HG02623 (cell line): Measurements from ENCODE around the gene PIP5K1C.
"Not testable (repeated sequence)": the region's sequence is repeated elsewhere in the genome, so short reads cannot be mapped to it uniquely, and the experiment has no call there.

Source experiments
- ATAC-seq: cut with Tn5 transposase; IDR thresholded peaks from one replicate; pipeline ENCODE4 v1.9.1; 2021; ENCODE audit warnings: moderate library complexity; ENCODE audit not compliant: unreplicated experiment

PIP5K1C gene

GRCh38 chr19:3603121-3603811, 97.0 kb downstream of the PIP5K1C start:
- ATAC-seq, result no peak

- no peak for ATAC-seq
Observed at GRCh38 chr19:3601021-3601420, 99.2 kb downstream of the PIP5K1C start.

- no peak for ATAC-seq
Observed at GRCh38 chr19:3599776-3600187, 100.5 kb downstream of the PIP5K1C start.

- ATAC-seq, result no peak
Observed at GRCh38 chr19:3595521-3596061, 104.7 kb downstream of the PIP5K1C start.

- no peak for ATAC-seq
Observed at GRCh38 chr19:3593156-3593555, 107.1 kb downstream of the PIP5K1C start.

- no peak for ATAC-seq
Observed at GRCh38 chr19:3591876-3592613, 108.2 kb downstream of the PIP5K1C start.

- no peak for ATAC-seq
Observed at GRCh38 chr19:3590991-3591659, 109.1 kb downstream of the PIP5K1C start.

GRCh38 chr19:3589949-3590348, 110.3 kb downstream of the PIP5K1C start:
- ATAC-seq, result no peak

GRCh38 chr19:3589439-3589838, 110.8 kb downstream of the PIP5K1C start:
- ATAC-seq, result no peak

- no peak for ATAC-seq
Observed at GRCh38 chr19:3586707-3587346, 113.4 kb downstream of the PIP5K1C start.

GRCh38 chr19:3586127-3586626, 114.1 kb downstream of the PIP5K1C start:
- ATAC-seq, result no peak

GRCh38 chr19:3585301-3586126, 114.8 kb downstream of the PIP5K1C start, which contains the start of gene GIPC3:
GIPC3 (plus strand) TSS chr19:3585478; CDS start chr19:3585598, 120 bp downstream.
- ATAC-seq, result no peak

- ATAC-seq, result not testable (repeated sequence)
Observed at GRCh38 chr19:3584036-3584802, 116.0 kb downstream of the PIP5K1C start.

GRCh38 chr19:3581792-3582191, 118.5 kb downstream of the PIP5K1C start:
- not testable (repeated sequence) for ATAC-seq
